HG03442 (cell line): ENCODE measurements around the gene E2F6.

Experiments used
- ATAC-seq: cut with Tn5 transposase; IDR thresholded peaks from one replicate; pipeline ENCODE4 v1.9.1; 2021; ENCODE audit warnings: mild to moderate bottlenecking, moderate library complexity; ENCODE audit not compliant: unreplicated experiment

E2F6 gene

DNA sequence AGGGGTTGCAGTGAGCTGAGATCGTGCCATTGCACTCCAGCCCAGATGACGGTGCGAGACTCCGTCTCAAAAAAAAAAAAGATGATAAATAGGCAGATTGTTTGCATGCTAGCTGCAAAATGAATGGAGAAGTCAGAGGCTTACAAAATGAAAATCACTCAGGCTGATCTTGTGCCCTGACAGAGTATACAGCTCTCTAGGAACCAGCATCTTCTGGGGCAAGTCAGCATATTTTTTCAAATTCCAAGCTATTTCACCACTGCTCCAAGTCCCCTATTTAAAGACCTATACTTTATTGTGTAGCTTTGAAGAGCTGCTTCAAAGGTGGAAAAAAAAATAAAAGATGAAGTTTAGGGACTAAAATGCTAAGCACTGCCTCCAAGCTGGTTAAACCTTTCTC, 6.1 kb downstream of the E2F6 start:
- no peak for ATAC-seq

DNA sequence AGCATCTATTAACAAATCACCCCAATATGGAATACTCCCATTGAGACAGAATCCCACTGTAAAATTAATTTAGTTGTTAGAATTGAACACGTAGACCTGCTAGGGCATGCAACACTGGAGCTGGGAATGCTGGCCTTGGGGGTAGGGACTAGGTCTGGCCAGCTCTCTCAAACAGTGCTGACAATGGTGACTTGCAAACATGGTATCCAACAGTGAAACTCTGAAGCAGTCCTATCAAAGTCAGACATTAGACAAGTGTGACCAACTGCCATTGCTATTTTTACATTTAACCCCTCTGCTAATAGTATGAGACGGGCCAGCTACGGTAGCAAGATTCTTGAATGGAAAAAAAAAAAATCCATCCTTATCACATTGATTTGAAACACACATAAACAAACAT, 7.2 kb downstream of the E2F6 start:
- ATAC-seq, result no peak

- no peak for ATAC-seq
Observed at GRCh38 chr2:11457935-11458334, 8.0 kb downstream of the E2F6 start.

- ATAC-seq, result no peak
Observed at GRCh38 chr2:11456251-11456650, 9.7 kb downstream of the E2F6 start.

GRCh38 chr2:11454824-11455223, 11.1 kb downstream of the E2F6 start:
- ATAC-seq, result no peak

- ATAC-seq, result no peak
Observed at GRCh38 chr2:11450791-11451190, 15.2 kb downstream of the E2F6 start.

GRCh38 chr2:11446733-11447248, 19.2 kb downstream of the E2F6 start:
- ATAC-seq, result no peak

- ATAC-seq, result no peak
Observed at GRCh38 chr2:11444737-11445136, 21.2 kb downstream of the E2F6 start.

DNA sequence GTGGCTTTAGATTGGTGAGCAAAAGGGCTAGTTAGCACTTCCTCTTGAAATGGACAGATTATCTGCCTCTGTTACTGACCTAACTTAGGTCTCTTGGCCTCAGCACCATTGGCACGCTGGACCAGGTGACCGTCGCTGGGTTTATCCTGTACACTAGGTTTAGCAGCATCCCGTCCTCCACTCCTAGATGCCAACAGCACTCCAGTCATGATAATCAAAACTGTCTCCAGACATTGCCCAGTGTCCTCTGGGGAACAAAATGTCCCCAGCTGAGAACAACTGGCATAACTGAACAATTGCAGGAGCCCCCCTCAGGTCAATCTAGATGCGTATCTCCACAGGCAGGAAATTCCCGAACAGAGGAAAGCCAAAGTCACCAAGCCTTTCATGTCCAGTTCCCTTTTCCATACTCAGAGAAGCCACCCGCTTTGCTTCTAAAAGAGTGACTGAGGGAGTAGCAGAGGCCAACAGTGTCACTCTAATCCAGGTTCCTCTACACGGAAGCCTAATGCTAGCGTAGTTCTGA, 27.3 kb downstream of the E2F6 start:
- ATAC-seq, result no peak

DNA sequence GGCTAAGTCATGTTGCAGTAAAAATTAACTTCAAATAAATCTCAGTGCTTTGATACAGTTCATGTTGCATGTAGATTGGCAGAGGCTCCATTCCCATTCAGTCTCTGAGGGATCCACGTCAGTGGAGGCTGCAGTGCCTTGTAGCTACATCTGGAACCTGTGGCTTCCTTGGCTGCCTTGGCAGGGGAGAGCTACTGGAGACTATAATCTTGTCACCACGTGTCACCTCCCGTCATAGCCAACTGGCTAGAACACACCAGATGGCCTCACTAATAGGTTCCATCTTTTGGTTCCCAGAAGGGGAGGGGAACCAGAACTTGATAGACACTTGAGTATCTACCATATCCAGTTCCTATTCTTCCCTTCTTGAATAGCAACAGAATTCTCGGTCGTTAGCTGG, 28.4 kb downstream of the E2F6 start:
- ATAC-seq, result no peak

DNA sequence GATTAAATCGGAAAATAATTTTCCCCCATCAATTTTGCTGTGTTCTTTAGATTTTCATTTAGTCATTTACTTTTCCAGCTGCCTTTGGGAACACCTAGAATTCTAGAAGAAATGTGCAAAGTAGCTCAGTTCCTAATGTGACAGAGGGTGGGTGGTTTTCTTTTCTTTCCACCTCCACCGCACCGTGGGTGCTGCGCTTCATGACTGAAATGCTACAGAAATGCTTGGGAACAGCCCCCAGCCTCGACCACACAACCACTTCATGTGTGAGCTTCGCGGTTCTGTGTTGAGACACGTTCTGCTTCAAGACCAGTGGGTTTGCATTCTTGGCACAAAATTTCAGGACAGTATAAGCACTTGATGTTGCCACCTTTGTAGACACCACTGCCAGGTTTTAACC, 30.9 kb downstream of the E2F6 start:
- ATAC-seq, result no peak

DNA sequence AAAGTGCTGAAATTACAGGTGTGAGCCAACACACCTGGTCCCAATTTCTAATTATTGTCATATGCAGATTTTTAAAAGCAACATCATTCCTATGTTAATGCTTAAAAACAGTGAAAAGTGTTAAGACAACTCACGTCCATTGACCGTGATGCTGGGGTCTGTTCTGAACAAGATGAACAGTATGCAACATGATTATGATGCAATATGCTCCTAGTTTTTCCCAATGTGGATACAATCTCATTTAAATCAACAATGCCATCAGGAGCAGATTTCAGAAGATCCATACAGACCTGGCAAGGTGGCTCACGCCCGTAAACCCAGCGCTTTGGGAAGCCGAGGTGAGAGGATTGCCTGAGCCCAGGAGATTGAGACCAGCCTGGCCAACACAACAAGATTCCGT, 31.5 kb downstream of the E2F6 start:
- no peak for ATAC-seq

DNA sequence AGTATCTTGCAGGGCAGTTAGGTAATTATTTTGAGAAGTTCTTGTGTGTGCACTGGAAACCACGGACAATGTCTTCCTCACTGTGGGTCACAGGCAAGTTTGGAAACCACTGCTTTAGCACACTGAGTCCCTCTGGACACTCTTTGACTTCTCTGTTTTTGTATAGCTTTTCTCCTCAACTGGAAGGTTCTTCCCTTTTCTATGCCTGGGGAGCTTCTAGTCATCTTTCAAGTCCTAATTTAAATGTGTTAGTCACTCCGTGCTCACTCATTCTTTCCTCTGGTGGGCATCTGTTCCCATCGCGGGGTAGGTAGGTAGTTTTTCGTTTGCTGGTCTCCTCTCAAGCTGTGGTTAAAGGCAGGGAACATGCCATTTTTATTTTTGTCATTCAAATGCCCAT, 32.1 kb downstream of the E2F6 start:
- no peak for ATAC-seq

DNA sequence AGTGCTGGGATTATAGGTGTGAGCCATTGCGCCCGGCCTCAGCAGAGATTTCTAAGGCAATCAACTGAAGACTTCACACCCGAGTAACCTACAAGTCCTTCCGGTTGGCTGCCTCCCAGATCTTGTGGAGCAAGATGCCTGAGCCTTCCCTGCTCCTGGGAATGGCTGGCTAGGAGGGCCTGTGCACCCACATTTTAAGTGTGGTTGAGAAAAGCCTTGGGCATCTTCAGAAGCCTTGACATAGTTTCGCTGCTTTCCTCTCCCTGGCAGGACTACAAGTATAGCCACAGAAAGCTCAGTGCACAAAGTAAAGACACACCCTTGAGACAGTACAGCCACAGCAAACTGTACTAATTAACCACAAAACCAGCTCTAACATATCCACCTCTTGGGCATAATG, 35.2 kb downstream of the E2F6 start:
- no peak for ATAC-seq

DNA sequence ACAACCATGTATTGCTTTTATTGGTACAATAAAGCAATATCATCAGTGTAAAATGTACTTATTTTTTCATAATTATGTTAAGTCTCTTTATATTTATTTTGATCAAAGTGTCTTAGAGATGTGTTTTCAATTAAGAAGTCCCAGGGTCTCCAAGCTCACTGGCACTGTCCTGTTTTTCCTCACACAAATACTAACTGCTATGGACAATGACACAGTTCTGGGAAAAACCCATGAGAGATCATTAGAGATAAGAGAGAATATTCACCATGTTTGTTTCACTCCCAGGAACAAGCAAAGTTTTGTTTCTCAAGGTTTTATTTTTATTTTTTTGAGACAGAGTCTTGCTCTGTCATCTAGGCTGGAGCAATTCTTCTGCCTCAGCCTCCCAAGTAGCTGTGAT, 38.7 kb downstream of the E2F6 start:
- no peak for ATAC-seq

DNA sequence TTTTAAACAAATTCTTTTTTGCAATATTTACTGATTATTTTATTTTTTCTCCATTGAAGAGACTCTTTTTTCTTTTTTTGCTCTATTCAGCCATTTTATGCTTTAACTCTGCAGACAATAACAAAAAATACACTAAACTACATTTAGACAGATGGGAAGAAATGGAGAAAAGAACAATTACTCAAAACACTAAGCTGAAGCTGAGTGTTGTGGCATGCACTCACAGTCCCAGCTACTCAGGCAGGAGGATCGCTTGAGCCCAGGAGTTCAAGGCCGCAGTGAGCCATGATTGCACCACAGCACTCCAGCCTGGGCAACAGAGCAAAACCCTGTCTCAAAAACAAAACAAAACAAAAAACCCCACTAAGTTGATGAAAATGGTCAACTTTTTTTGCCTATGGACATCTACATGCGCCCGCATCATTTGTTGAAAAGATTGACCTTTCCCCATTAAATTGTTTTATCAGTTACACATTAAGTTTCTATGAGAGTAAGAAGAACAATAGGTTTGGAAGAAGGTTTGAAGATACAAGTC, 43.0 kb downstream of the E2F6 start:
- no peak for ATAC-seq

DNA sequence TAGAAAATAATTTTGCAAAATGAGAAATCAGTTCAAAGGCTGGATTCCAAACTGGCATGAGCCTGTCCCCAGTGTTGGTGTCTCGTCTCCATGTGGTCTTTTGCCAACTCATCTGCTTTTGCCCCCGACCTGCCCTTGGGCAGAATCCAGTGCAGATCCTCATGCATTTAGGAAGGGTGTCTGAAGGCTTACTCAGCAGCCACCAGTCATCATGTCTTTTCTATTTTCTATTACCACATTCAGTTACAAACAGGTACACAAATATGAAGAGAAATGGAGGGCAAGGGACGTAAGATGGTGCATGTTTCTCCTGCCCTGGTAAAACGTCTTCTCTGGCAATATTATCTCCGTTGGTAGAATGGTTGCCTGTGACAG, 43.5 kb downstream of the E2F6 start:
- ATAC-seq, result no peak

- no peak for ATAC-seq
Observed at GRCh38 chr2:11421863-11422490, 44.0 kb downstream of the E2F6 start.

DNA sequence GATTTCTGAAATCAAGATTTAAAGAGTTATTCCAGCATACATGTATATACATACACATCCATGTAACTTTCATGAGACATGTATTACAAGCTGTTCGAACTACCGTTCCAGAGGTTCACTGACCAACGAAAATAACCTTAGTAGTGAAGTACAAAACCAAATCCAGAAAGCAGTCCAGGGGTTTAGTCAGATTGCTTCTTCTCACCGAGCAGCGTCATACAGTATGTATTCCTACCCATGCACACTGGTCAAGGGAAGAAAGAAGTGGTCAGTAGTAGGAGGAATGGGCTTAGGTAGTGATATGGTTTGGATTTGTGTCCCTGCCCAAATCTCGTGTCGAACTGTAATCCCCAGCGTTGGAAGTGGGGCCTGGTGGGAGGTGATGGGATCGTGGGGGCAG, 45.3 kb downstream of the E2F6 start:
- no peak for ATAC-seq

- ATAC-seq, result no peak
Observed at GRCh38 chr2:11420190-11420589, 45.8 kb downstream of the E2F6 start.

- ATAC-seq, result no peak
Observed at GRCh38 chr2:11419781-11420180, 46.2 kb downstream of the E2F6 start.

- no peak for ATAC-seq
Observed at GRCh38 chr2:11417946-11418585, 47.9 kb downstream of the E2F6 start.
